WERI-Rb-1 (cell line): Measurements from ENCODE around the gene SORCS2.

Experiments
- DNase-seq: peaks from one replicate; pipeline ENCODE4 v3.0.0-alpha.2; 2020
- H3K27ac ChIP-seq: fragments of 250-450 bp; sonication (Bioruptor Pico); 2 replicates; pipeline ENCODE4 v1.5.1; 2020; ENCODE audit warnings: mild to moderate bottlenecking, moderate library complexity
- H3K27me3 ChIP-seq: fragments of 250-450 bp; sonication (Bioruptor Pico); 2 replicates; pipeline ENCODE4 v1.5.1; 2021; ENCODE audit warnings: mild to moderate bottlenecking, low read depth, moderate library complexity; ENCODE audit not compliant: insufficient read depth, severe bottlenecking
- H3K36me3 ChIP-seq: fragments of 250-450 bp; sonication (Bioruptor Pico); 2 replicates; pipeline ENCODE4 v1.5.1; 2020; ENCODE audit warnings: mild to moderate bottlenecking, moderate library complexity
- H3K4me3 ChIP-seq: 2 replicates; pipeline ENCODE4 v1.5.1; 2011; ENCODE audit warnings: low read depth, mild to moderate bottlenecking, control low read depth, low read length
- H3K9me3 ChIP-seq: fragments of 250-450 bp; sonication (Bioruptor Pico); 2 replicates; pipeline ENCODE4 v1.5.1; 2021; ENCODE audit warnings: mild to moderate bottlenecking, moderate library complexity; ENCODE audit not compliant: severe bottlenecking
- CTCF ChIP-seq: IDR thresholded peaks from 2 replicates; pipeline ENCODE4 v1.5.1; 2011; ENCODE audit warnings: low read depth, mild to moderate bottlenecking, control low read depth, inconsistent platforms, low read length

SORCS2 gene

GRCh38 chr4:7387925-7388324 is 195.6 kb downstream of the SORCS2 start:
- Histone ChIP-seq H3K4me3 (no peak overlapping the region), H3K27ac (no peak overlapping the region), H3K36me3 (no peaks in the 10 kb centered on the region; the same call in 1 of the 2 replicates), H3K9me3 (no peaks in the 10 kb centered on the region), H3K27me3 (no peaks in the 10 kb centered on the region)
- peak; percentile 6 for DNase-seq
- TF ChIP-seq CTCF = no peak

- peak; percentile 4 for DNase-seq
- no peaks in the 10 kb centered on the region for H3K27me3 ChIP-seq
- H3K36me3 ChIP-seq = no peaks in the 10 kb centered on the region; the same call in 1 of the 2 replicates
- H3K27ac ChIP-seq = no peak overlapping the region
- no peak overlapping the region for H3K4me3 ChIP-seq
- no peak for TF ChIP-seq CTCF
- H3K9me3 ChIP-seq = no peaks in the 10 kb centered on the region
Measured at GRCh38 chr4:7388627-7389026, 196.3 kb downstream of the SORCS2 start.

- Histone ChIP-seq H3K4me3 (no peak overlapping the region), H3K27me3 (no peaks in the 10 kb centered on the region), H3K27ac (no peak overlapping the region), H3K36me3 (no peaks in the 10 kb centered on the region; the same call in 1 of the 2 replicates), H3K9me3 (no peaks in the 10 kb centered on the region)
- no peak for TF ChIP-seq CTCF
- DNase-seq = peak; percentile 2
Measured at GRCh38 chr4:7389101-7389701, 196.9 kb downstream of the SORCS2 start.

- no peaks in the 10 kb centered on the region for H3K27me3 ChIP-seq
- no peak overlapping the region for H3K4me3 ChIP-seq
- H3K27ac ChIP-seq = peak overlapping the region; percentile 52
- DNase-seq = peak; percentile 19
- H3K36me3 ChIP-seq = no peaks in the 10 kb centered on the region; the same call in 1 of the 2 replicates
- no peaks in the 10 kb centered on the region for H3K9me3 ChIP-seq
- no peak for TF ChIP-seq CTCF
Measured at GRCh38 chr4:7389719-7390118, 197.4 kb downstream of the SORCS2 start.

GRCh38 chr4:7390336-7390735 is 198.0 kb downstream of the SORCS2 start:
- no peak for TF ChIP-seq CTCF
- DNase-seq = peak; percentile 63
- H3K27ac ChIP-seq = peak overlapping the region; percentile 52
- H3K36me3 ChIP-seq = no peaks in the 10 kb centered on the region; the same call in 1 of the 2 replicates
- H3K27me3 ChIP-seq = no peaks in the 10 kb centered on the region
- H3K4me3 ChIP-seq = no peak overlapping the region
- H3K9me3 ChIP-seq = no peaks in the 10 kb centered on the region
